ENCODE measurements around the gene VMAC. TPM values are rescaled to one million over a fixed set of nuclear protein-coding genes. Genes with fewer than 3 reads are reported as not detected.
A peak's percentile ranks its signal among the peaks of the same experiment; 100 is the strongest.

Gene VMAC
- total and polyA plus RNA-seq, 2 donors (not counting 1 experiment from before 2014, with no cell fraction given): 27.1 to 27.2 TPM

DNA sequence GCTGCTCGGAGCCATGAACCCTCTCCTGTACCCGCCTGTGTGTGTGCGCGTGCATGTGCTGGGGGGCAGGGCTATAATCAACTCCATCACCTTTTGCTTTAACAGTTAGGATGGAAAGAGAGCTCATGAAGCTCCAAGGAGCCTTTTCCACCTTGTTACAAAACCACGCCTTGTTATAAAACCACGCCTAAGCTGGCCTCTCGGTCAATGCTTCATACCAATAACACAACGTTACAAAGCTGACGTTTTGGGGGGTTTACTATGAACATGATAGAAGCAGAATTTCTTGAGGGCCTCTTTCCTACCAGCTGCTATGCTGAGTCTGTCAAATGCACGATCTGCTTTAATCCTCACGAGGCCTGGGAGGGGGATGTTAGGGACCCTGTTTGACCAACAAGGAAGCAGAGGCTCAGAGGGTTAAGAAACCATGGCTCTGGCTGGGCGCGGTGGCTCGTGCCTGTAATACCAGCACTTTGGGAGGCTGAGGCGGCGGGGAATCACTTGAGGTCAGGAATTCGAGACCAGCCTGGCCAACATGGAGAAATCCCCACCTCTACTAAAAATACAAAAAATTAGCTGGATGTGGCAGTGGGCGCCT lies 21.3 kb downstream of the VMAC start:
- H3K36me3 ChIP-seq (replicated peaks in 1 of 2; ENCODE audit: control extremely low read depth in 1 of 2, control insufficient read depth in 1 of 2, extremely low read depth in 1 of 2, insufficient read depth in 2 of 2, low read length in 1 of 2): peaks cover 0 to 93% of the 10 kb centered on the region in 2 experiments
- H3K4me1 Mint-ChIP-seq: peaks cover 13% of the 10 kb centered on the region
- no peak for DNase-seq
- no peak overlapping the region for H3K4me2 ChIP-seq (replicated peaks; ENCODE audit: low read depth, low read length, poor library complexity, severe bottlenecking)
- ChIA-PET CTCF (no interaction called here), POLR2A (no interaction called here)
- peaks cover 5% of the 10 kb centered on the region for H4K20me1 ChIP-seq (ENCODE audit: control insufficient read depth, insufficient read depth, low read length, poor library complexity, severe bottlenecking)
- no peaks in the 10 kb centered on the region for H3K9me3 Mint-ChIP-seq (ENCODE audit: insufficient read depth)
- ATAC-seq (ENCODE audit: low read depth): no peak
- no peak overlapping the region for H3K27ac Mint-ChIP-seq
- no peak overlapping the region for H3K9ac ChIP-seq (ENCODE audit: low read length)
- no peak overlapping the region for H3K4me3 Mint-ChIP-seq
- no peak overlapping the region for H3K4me3 ChIP-seq (ENCODE audit: control extremely low read depth in 1 of 5, extremely low read depth in 1 of 5, insufficient read depth in 1 of 5, low read depth in 2 of 5, low read length in 4 of 5)
- peaks cover 0 to 16% of the 10 kb centered on the region in 2 donors for H3K4me1 ChIP-seq (ENCODE audit: control insufficient read depth in 2 of 2, insufficient read depth in 2 of 2, low read length in 2 of 2)
- H2AFZ ChIP-seq (ENCODE audit: insufficient read depth, low read depth, low read length, poor library complexity, severe bottlenecking): no peak overlapping the region
- 100% methylated on average over 5 of the region's 18 CpGs for WGBS (ENCODE audit: insufficient coverage)
- no peaks in the 10 kb centered on the region for H3K9me3 ChIP-seq (ENCODE audit: control extremely low read depth in 1 of 3, control insufficient read depth in 2 of 3, insufficient read depth in 1 of 3, low read length in 2 of 3)
- intact Hi-C loops (cut with micrococcal nuclease): no loop called here
- H3K27ac ChIP-seq (ENCODE audit: low read length in 2 of 2): no peak overlapping the region
- TF ChIP-seq CTCF (IDR thresholded peaks at IDR 0.05): no peak
- TF ChIP-seq EZH2 (IDR thresholded peaks at IDR 0.05; ENCODE audit: borderline replicate concordance, insufficient read depth, low read depth, low read length, poor library complexity, severe bottlenecking): no peak
- no peaks in the 10 kb centered on the region for H3K27me3 Mint-ChIP-seq
- peaks cover 2% of the 10 kb centered on the region for H3K79me2 ChIP-seq (ENCODE audit: control insufficient read depth, insufficient read depth, low read length)
- H3K27me3 ChIP-seq (replicated peaks in 1 of 4; ENCODE audit: control extremely low read depth in 1 of 4, control insufficient read depth in 3 of 4, insufficient read depth in 4 of 4, low read length in 3 of 4): no peaks in the 10 kb centered on the region

- Histone ChIP-seq H3K4me2 (replicated peaks; ENCODE audit: low read depth, low read length, poor library complexity, severe bottlenecking) (no peak overlapping the region), H3K4me3 (ENCODE audit: control extremely low read depth in 1 of 5, extremely low read depth in 1 of 5, insufficient read depth in 1 of 5, low read depth in 2 of 5, low read length in 4 of 5) (no peak overlapping the region), H3K9me3 (ENCODE audit: control extremely low read depth in 1 of 3, control insufficient read depth in 2 of 3, insufficient read depth in 1 of 3, low read length in 2 of 3) (no peaks in the 10 kb centered on the region), H3K79me2 (ENCODE audit: control insufficient read depth, insufficient read depth, low read length) (peaks cover 2% of the 10 kb centered on the region), H3K9ac (ENCODE audit: low read length) (no peak overlapping the region), H3K4me1 (ENCODE audit: control insufficient read depth in 2 of 2, insufficient read depth in 2 of 2, low read length in 2 of 2) (peaks cover 0 to 16% of the 10 kb centered on the region in 2 donors), H3K27ac (ENCODE audit: low read length in 2 of 2) (no peak overlapping the region), H3K36me3 (replicated peaks in 1 of 2; ENCODE audit: control extremely low read depth in 1 of 2, control insufficient read depth in 1 of 2, extremely low read depth in 1 of 2, insufficient read depth in 2 of 2, low read length in 1 of 2) (peaks cover 0 to 93% of the 10 kb centered on the region in 2 experiments), H4K20me1 (ENCODE audit: control insufficient read depth, insufficient read depth, low read length, poor library complexity, severe bottlenecking) (peaks cover 5% of the 10 kb centered on the region), H2AFZ (ENCODE audit: insufficient read depth, low read depth, low read length, poor library complexity, severe bottlenecking) (no peak overlapping the region), H3K27me3 (replicated peaks in 1 of 4; ENCODE audit: control extremely low read depth in 1 of 4, control insufficient read depth in 3 of 4, insufficient read depth in 4 of 4, low read length in 3 of 4) (no peaks in the 10 kb centered on the region)
- DNase-seq (no peak), ATAC-seq (ENCODE audit: low read depth) (no peak)
- intact Hi-C loops (cut with micrococcal nuclease): no loop called here
- ChIA-PET POLR2A (no interaction called here), CTCF (no interaction called here)
- no peaks in the 10 kb centered on the region for H3K9me3 Mint-ChIP-seq (ENCODE audit: insufficient read depth)
- peak overlapping the region; percentile 20 for H3K27ac Mint-ChIP-seq
- peaks cover 13% of the 10 kb centered on the region for H3K4me1 Mint-ChIP-seq
- no peaks in the 10 kb centered on the region for H3K27me3 Mint-ChIP-seq
- no peak overlapping the region for H3K4me3 Mint-ChIP-seq
- 98% methylated on average over 9 of the region's 14 CpGs for WGBS (ENCODE audit: insufficient coverage)
- TF ChIP-seq EZH2 (IDR thresholded peaks at IDR 0.05; ENCODE audit: borderline replicate concordance, insufficient read depth, low read depth, low read length, poor library complexity, severe bottlenecking) (no peak), CTCF (IDR thresholded peaks at IDR 0.05) (no peak)
Observed at GRCh38 chr19:5926641-5927440, 22.2 kb downstream of the VMAC start.

Data from B cell (primary cell).